ENCODE measurements around the gene CDH12. TPM values are rescaled to one million over a fixed set of nuclear protein-coding genes. Genes with fewer than 3 reads are reported as not detected.

The CDH12 gene
- total RNA-seq, 1 donor from 2014 or later = not detected

GRCh38 chr5:21711866-21712758 lies 1141.0 kb downstream of the CDH12 start:
- TF ChIP-seq POLR2AphosphoS5 (IDR thresholded peaks at IDR 0.05; ENCODE audit: insufficient read depth in 1 of 2, low read depth in 1 of 2) (no peak), CTCF (IDR thresholded peaks at IDR 0.05) (no peak), POLR2A (IDR thresholded peaks at IDR 0.05) (no peak)
- no peaks in the 10 kb centered on the region for H3K36me3 ChIP-seq
- no peak for DNase-seq (ENCODE audit: extremely low spot score in 2 of 2)
- no peak overlapping the region for H3K27ac ChIP-seq
- no peak overlapping the region for H3K4me3 ChIP-seq
- intact Hi-C loops (cut with DNase I) = no loop called here
- H3K4me1 ChIP-seq = no peaks in the 10 kb centered on the region
- H3K27me3 ChIP-seq = no peaks in the 10 kb centered on the region
- H3K9me3 ChIP-seq = no peaks in the 10 kb centered on the region

- intact Hi-C loops (cut with DNase I) = no loop called here
- H3K27me3 ChIP-seq = no peaks in the 10 kb centered on the region
- H3K4me3 ChIP-seq = no peak overlapping the region
- no peaks in the 10 kb centered on the region for H3K9me3 ChIP-seq
- H3K4me1 ChIP-seq = no peaks in the 10 kb centered on the region
- no peak for TF ChIP-seq POLR2A (IDR thresholded peaks at IDR 0.05)
- no peak for TF ChIP-seq POLR2AphosphoS5 (IDR thresholded peaks at IDR 0.05; ENCODE audit: insufficient read depth in 1 of 2, low read depth in 1 of 2)
- DNase-seq (ENCODE audit: extremely low spot score in 2 of 2) = no peak
- no peak overlapping the region for H3K27ac ChIP-seq
- H3K36me3 ChIP-seq = no peaks in the 10 kb centered on the region
These were observed 1143.4 kb downstream of the CDH12 start for GRCh38 chr5:21709770-21710169.

- DNase-seq (ENCODE audit: extremely low spot score in 2 of 2) = no peak
- no peak for TF ChIP-seq POLR2AphosphoS5 (IDR thresholded peaks at IDR 0.05; ENCODE audit: insufficient read depth in 1 of 2, low read depth in 1 of 2)
- no peak for TF ChIP-seq POLR2A (IDR thresholded peaks at IDR 0.05)
- TF ChIP-seq CTCF (IDR thresholded peaks at IDR 0.05) = no peak
- H3K36me3 ChIP-seq = no peaks in the 10 kb centered on the region
- no peaks in the 10 kb centered on the region for H3K9me3 ChIP-seq
- H3K27ac ChIP-seq = no peak overlapping the region
- intact Hi-C loops (cut with DNase I) = no loop called here
- H3K4me3 ChIP-seq = no peak overlapping the region
- H3K27me3 ChIP-seq = no peaks in the 10 kb centered on the region
- no peaks in the 10 kb centered on the region for H3K4me1 ChIP-seq
These were observed 1148.0 kb downstream of the CDH12 start for GRCh38 chr5:21704974-21705668.

GRCh38 chr5:21701317-21701716 lies 1151.8 kb downstream of the CDH12 start:
- Histone ChIP-seq H3K4me1 (no peaks in the 10 kb centered on the region), H3K27me3 (no peaks in the 10 kb centered on the region), H3K9me3 (no peaks in the 10 kb centered on the region), H3K27ac (no peak overlapping the region), H3K36me3 (no peaks in the 10 kb centered on the region), H3K4me3 (no peak overlapping the region)
- intact Hi-C loops (cut with DNase I) = no loop called here
- DNase-seq (ENCODE audit: extremely low spot score in 2 of 2) = no peak
- TF ChIP-seq POLR2A (IDR thresholded peaks at IDR 0.05) (no peak), POLR2AphosphoS5 (IDR thresholded peaks at IDR 0.05; ENCODE audit: insufficient read depth in 1 of 2, low read depth in 1 of 2) (no peak), CTCF (IDR thresholded peaks at IDR 0.05) (no peak)

Data from vagina (tissue), 2 donors.